Loucy (cell line): ENCODE measurements around the gene PCSK5.

Experiments
- H2AFZ ChIP-seq: fragments of 200-600 bp; sonication (generic); 2 replicates; pipeline ENCODE4 v1.6.0; 2016; ENCODE audit warnings: antibody characterized with exemption, mild to moderate bottlenecking, low read length, moderate library complexity
- H3F3A ChIP-seq: fragments of 200-600 bp; 2 replicates; pipeline ENCODE4 v1.6.0; 2016; ENCODE audit warnings: antibody characterized with exemption, low read depth, mild to moderate bottlenecking
- H3K27me3 ChIP-seq: fragments of 200-600 bp; sonication (generic); 2 replicates; pipeline ENCODE4 v1.6.1; 2014; ENCODE audit warnings: low read length, mild to moderate bottlenecking; ENCODE audit not compliant: insufficient read depth, poor library complexity, severe bottlenecking
- H3K36me3 ChIP-seq: fragments of 200-600 bp; sonication (generic); 2 replicates; pipeline ENCODE4 v1.6.1; 2016; ENCODE audit warnings: low read length; ENCODE audit not compliant: insufficient read depth
- H3K4me1 ChIP-seq: fragments of 200-600 bp; sonication (generic); 2 replicates; pipeline ENCODE4 v1.5.1; 2014; ENCODE audit warnings: low read length, mild to moderate bottlenecking; ENCODE audit not compliant: insufficient read depth, poor library complexity, severe bottlenecking
- H3K4me2 ChIP-seq: fragments of 200-600 bp; sonication (generic); 2 replicates; pipeline ENCODE4 v1.6.0; 2014; ENCODE audit warnings: antibody characterized with exemption, low read length, low read depth, mild to moderate bottlenecking; ENCODE audit not compliant: poor library complexity, severe bottlenecking
- H3K4me3 ChIP-seq: fragments of 200-600 bp; sonication (generic); 2 replicates; pipeline ENCODE4 v1.5.1; 2014; ENCODE audit warnings: low read length, mild to moderate bottlenecking, mixed read lengths; ENCODE audit not compliant: poor library complexity, severe bottlenecking
- H3K79me2 ChIP-seq: fragments of 200-600 bp; sonication (generic); 2 replicates; pipeline ENCODE4 v1.6.1; 2014; ENCODE audit warnings: low read length; ENCODE audit not compliant: insufficient read depth
- H3K9ac ChIP-seq: fragments of 200-600 bp; sonication (generic); 2 replicates; pipeline ENCODE4 v1.6.0; 2014; ENCODE audit warnings: mild to moderate bottlenecking, low read depth, low read length, moderate library complexity; ENCODE audit not compliant: poor library complexity, severe bottlenecking
- H3K9me2 ChIP-seq: fragments of 200-600 bp; sonication (generic); replicated peaks from 2 replicates; pipeline ENCODE4 v1.6.1; 2016; ENCODE audit warnings: low read depth, low read length, mixed read lengths
- H3K9me3 ChIP-seq: fragments of 200-600 bp; sonication (generic); 2 replicates; pipeline ENCODE4 v1.6.1; 2014; ENCODE audit warnings: mild to moderate bottlenecking, antibody characterized with exemption, low read length, low read depth; ENCODE audit not compliant: insufficient read depth
- H4K20me1 ChIP-seq: fragments of 200-600 bp; sonication (generic); 2 replicates; pipeline ENCODE4 v1.6.0; 2014; ENCODE audit warnings: antibody characterized with exemption, low read length, mild to moderate bottlenecking; ENCODE audit not compliant: insufficient read depth, poor library complexity, severe bottlenecking
- EZH2phosphoT487 ChIP-seq: fragments of 200-600 bp; IDR thresholded peaks from 2 replicates; pipeline ENCODE4 v1.6.1; 2018; ENCODE audit warnings: antibody characterized with exemption, mild to moderate bottlenecking, moderate library complexity, borderline replicate concordance
- TF ChIP-seq, protein P1 (sequence below): fragments of 200-600 bp; sonication (generic); conservative IDR thresholded peaks from 2 replicates; pipeline ENCODE4 v1.5.1; 2014; ENCODE audit warnings: mild to moderate bottlenecking, antibody characterized with exemption, low read length

PCSK5 gene

DNA sequence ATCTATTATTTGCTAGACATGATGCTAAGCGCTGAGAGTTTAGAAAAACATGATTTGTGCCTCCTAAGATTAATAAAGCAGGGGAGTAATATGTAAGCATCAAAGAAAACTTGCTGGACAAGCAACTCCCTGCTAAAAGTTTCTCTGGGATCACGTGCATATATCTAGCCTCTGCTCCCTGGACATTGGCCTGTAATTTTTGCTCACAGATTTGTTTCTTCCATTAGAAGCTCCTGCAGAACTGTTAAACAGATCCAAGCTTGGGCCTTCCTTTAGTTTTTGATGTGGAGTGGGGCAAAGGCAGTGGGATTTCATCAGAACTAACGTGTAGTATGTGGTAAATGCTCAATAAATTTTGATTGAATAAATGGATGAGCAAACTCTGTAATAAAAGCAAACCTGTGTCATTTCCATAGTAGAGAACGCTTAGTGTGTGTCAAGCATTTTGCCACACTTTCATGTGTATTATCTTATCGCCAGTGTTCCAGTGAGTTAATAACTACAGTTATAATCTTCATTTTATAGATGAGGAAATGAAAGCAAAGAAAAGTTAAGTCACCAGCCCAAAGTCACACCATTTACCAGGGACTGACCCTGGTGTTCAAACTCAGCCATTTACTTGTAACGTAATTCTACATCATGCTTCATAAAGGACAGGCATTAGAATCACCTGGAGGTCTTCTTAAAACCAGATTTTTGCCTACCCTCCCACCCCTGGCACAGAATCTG lies 100.3 kb downstream of the PCSK5 start:
- H3K79me2 ChIP-seq = no peaks in the 10 kb centered on the region
- H3K9me2 ChIP-seq = no peaks in the 10 kb centered on the region
- no peaks in the 10 kb centered on the region for H3K36me3 ChIP-seq
- H3K27me3 ChIP-seq = no peaks in the 10 kb centered on the region
- no peaks in the 10 kb centered on the region for H3F3A ChIP-seq
- no peak for TF ChIP-seq EZH2phosphoT487
- TF ChIP-seq, protein P1, sequence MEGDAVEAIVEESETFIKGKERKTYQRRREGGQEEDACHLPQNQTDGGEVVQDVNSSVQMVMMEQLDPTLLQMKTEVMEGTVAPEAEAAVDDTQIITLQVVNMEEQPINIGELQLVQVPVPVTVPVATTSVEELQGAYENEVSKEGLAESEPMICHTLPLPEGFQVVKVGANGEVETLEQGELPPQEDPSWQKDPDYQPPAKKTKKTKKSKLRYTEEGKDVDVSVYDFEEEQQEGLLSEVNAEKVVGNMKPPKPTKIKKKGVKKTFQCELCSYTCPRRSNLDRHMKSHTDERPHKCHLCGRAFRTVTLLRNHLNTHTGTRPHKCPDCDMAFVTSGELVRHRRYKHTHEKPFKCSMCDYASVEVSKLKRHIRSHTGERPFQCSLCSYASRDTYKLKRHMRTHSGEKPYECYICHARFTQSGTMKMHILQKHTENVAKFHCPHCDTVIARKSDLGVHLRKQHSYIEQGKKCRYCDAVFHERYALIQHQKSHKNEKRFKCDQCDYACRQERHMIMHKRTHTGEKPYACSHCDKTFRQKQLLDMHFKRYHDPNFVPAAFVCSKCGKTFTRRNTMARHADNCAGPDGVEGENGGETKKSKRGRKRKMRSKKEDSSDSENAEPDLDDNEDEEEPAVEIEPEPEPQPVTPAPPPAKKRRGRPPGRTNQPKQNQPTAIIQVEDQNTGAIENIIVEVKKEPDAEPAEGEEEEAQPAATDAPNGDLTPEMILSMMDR = no peak
- H2AFZ ChIP-seq = no peak overlapping the region
- no peak overlapping the region for H3K4me2 ChIP-seq
- no peaks in the 10 kb centered on the region for H3K9me3 ChIP-seq
- no peaks in the 10 kb centered on the region for H3K4me1 ChIP-seq
- H3K4me3 ChIP-seq = no peak overlapping the region
- no peak overlapping the region for H3K9ac ChIP-seq
- no peaks in the 10 kb centered on the region for H4K20me1 ChIP-seq

- Histone ChIP-seq H3K4me1 (no peaks in the 10 kb centered on the region), H3K36me3 (no peaks in the 10 kb centered on the region), H3F3A (no peaks in the 10 kb centered on the region), H3K79me2 (no peaks in the 10 kb centered on the region), H3K27me3 (no peaks in the 10 kb centered on the region), H3K4me3 (no peak overlapping the region), H3K9me3 (no peaks in the 10 kb centered on the region), H3K9me2 (no peaks in the 10 kb centered on the region), H2AFZ (no peak overlapping the region), H3K9ac (no peak overlapping the region), H4K20me1 (no peaks in the 10 kb centered on the region), H3K4me2 (no peak overlapping the region)
- TF ChIP-seq, protein P1 = no peak
- no peak for TF ChIP-seq EZH2phosphoT487
These were observed 102.2 kb downstream of the PCSK5 start for GRCh38 chr9:75992482-75993206.

DNA sequence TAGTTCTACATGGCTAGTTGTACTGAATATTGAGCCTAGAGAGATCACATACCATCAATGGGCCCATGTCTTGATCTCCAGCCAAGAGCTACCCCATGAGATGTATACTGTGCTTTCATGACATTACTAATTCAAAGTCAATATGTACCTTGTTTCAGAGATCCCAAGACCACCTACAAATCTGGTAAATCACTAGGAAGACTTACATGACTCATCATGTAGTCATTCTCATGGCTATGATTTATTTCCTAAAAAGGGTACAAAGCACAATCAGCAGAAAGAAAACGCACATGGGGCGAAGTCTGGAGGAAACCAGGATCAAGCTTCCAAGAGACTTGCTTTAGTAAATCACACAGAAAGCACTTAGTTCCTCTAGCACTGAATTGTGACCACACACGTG lies 103.0 kb downstream of the PCSK5 start:
- no peaks in the 10 kb centered on the region for H4K20me1 ChIP-seq
- no peak overlapping the region for H3K4me3 ChIP-seq
- H3K4me2 ChIP-seq = no peak overlapping the region
- no peaks in the 10 kb centered on the region for H3K27me3 ChIP-seq
- no peaks in the 10 kb centered on the region for H3K9me2 ChIP-seq
- no peaks in the 10 kb centered on the region for H3F3A ChIP-seq
- H3K9me3 ChIP-seq = no peaks in the 10 kb centered on the region
- H3K9ac ChIP-seq = no peak overlapping the region
- H2AFZ ChIP-seq = no peak overlapping the region
- H3K36me3 ChIP-seq = no peaks in the 10 kb centered on the region
- no peak for TF ChIP-seq EZH2phosphoT487
- H3K4me1 ChIP-seq = no peaks in the 10 kb centered on the region
- H3K79me2 ChIP-seq = no peaks in the 10 kb centered on the region
